Parathyroid adenoma (tissue), 2 donors: ENCODE measurements around the gene GPC6.

Experiments used
- H2AFZ ChIP-seq: fragments of 300-600 bp; sonication (generic); one replicate; pipeline ENCODE4 v1.7.0; 2017; ENCODE audit warnings: antibody characterized with exemption, mild to moderate bottlenecking
- H3K27ac ChIP-seq: fragments of 300-600 bp; sonication (generic); one replicate; pipeline ENCODE4 v1.7.0; 2017
- H3K27me3 ChIP-seq: fragments of 300-600 bp; sonication (generic); one replicate; pipeline ENCODE4 v1.7.0; 2017; ENCODE audit warnings: low read length; ENCODE audit not compliant: control insufficient read depth, insufficient read depth
- H3K36me3 ChIP-seq: fragments of 300-600 bp; sonication (generic); one replicate; pipeline ENCODE4 v1.7.0; 2017; ENCODE audit warnings: low read length; ENCODE audit not compliant: control insufficient read depth, insufficient read depth
- H3K4me1 ChIP-seq: fragments of 300-600 bp; sonication (generic); one replicate; pipeline ENCODE4 v1.7.0; 2017; ENCODE audit warnings: control low read depth
- H3K4me2 ChIP-seq: fragments of 300-600 bp; sonication (generic); one replicate; pipeline ENCODE4 v1.7.0; 2017; ENCODE audit warnings: low read length
- H3K4me3 ChIP-seq: fragments of 300-600 bp; sonication (generic); one replicate; pipeline ENCODE4 v1.7.0; 2017; ENCODE audit warnings: low read depth, low read length
- H3K79me2 ChIP-seq: fragments of 300-600 bp; sonication (generic); one replicate; pipeline ENCODE4 v1.7.0; 2017; ENCODE audit warnings: control low read depth
- H3K9ac ChIP-seq: fragments of 300-600 bp; sonication (generic); one replicate; pipeline ENCODE4 v1.7.0; 2017; ENCODE audit warnings: mild to moderate bottlenecking
- H3K9me3 ChIP-seq: fragments of 300-600 bp; sonication (generic); one replicate; pipeline ENCODE4 v1.7.0; 2017; ENCODE audit warnings: low read length; ENCODE audit not compliant: control insufficient read depth
- CTCF ChIP-seq: fragments of 300-600 bp; sonication (generic); IDR thresholded peaks from one replicate; pipeline ENCODE4 v1.7.0; 2017; ENCODE audit warnings: antibody characterized with exemption, mild to moderate bottlenecking
- donor health status: primary hyperparathyroidism.

GPC6 gene

GRCh38 chr13:93577105-93577504, 350.5 kb downstream of the GPC6 start:
- H3K79me2 ChIP-seq, result no peaks in the 10 kb centered on the region
- H3K9ac ChIP-seq, result no peak overlapping the region
- no peaks in the 10 kb centered on the region for H3K9me3 ChIP-seq
- TF ChIP-seq CTCF, result no peak
- H3K4me2 ChIP-seq, result no peak overlapping the region
- H3K36me3 ChIP-seq, result no peaks in the 10 kb centered on the region
- H3K27ac ChIP-seq, result no peak overlapping the region
- no peak overlapping the region for H3K4me3 ChIP-seq
- H2AFZ ChIP-seq, result no peak overlapping the region
- H3K4me1 ChIP-seq, result no peaks in the 10 kb centered on the region
- no peaks in the 10 kb centered on the region for H3K27me3 ChIP-seq

- no peaks in the 10 kb centered on the region for H3K4me1 ChIP-seq
- no peaks in the 10 kb centered on the region for H3K36me3 ChIP-seq
- no peak overlapping the region for H3K9ac ChIP-seq
- no peaks in the 10 kb centered on the region for H3K27me3 ChIP-seq
- H3K79me2 ChIP-seq, result no peaks in the 10 kb centered on the region
- no peak overlapping the region for H3K4me3 ChIP-seq
- no peak overlapping the region for H3K27ac ChIP-seq
- H3K9me3 ChIP-seq, result no peaks in the 10 kb centered on the region
- no peak for TF ChIP-seq CTCF
- no peak overlapping the region for H2AFZ ChIP-seq
- H3K4me2 ChIP-seq, result no peak overlapping the region
Measured at GRCh38 chr13:93589788-93590187, 363.2 kb downstream of the GPC6 start.

- H3K27ac ChIP-seq, result no peak overlapping the region
Measured at GRCh38 chr13:93603043-93603442, 376.4 kb downstream of the GPC6 start.

GRCh38 chr13:93614776-93615175, 388.2 kb downstream of the GPC6 start:
- Histone ChIP-seq H3K27me3 (no peaks in the 10 kb centered on the region), H3K27ac (no peak overlapping the region), H3K36me3 (no peaks in the 10 kb centered on the region), H3K9me3 (no peaks in the 10 kb centered on the region), H3K79me2 (no peaks in the 10 kb centered on the region), H3K4me2 (no peak overlapping the region), H2AFZ (no peak overlapping the region), H3K4me1 (no peaks in the 10 kb centered on the region), H3K9ac (no peak overlapping the region), H3K4me3 (no peak overlapping the region)
- no peak for TF ChIP-seq CTCF

More at GRCh38 chr13:93603043-93603442, 376.4 kb downstream of the GPC6 start:
- Histone ChIP-seq H3K9me3 (no peaks in the 10 kb centered on the region), H3K4me3 (no peak overlapping the region), H3K4me2 (no peak overlapping the region), H2AFZ (no peak overlapping the region), H3K9ac (no peak overlapping the region), H3K79me2 (no peaks in the 10 kb centered on the region), H3K4me1 (no peaks in the 10 kb centered on the region), H3K27me3 (no peaks in the 10 kb centered on the region), H3K36me3 (no peaks in the 10 kb centered on the region)
- TF ChIP-seq CTCF, result no peak

GRCh38 chr13:93620181-93620765, 393.7 kb downstream of the GPC6 start:
- H3K4me3 ChIP-seq, result no peak overlapping the region
- H3K9me3 ChIP-seq, result no peaks in the 10 kb centered on the region
- H2AFZ ChIP-seq, result no peak overlapping the region
- no peak overlapping the region for H3K27ac ChIP-seq
- H3K27me3 ChIP-seq, result no peaks in the 10 kb centered on the region
- H3K9ac ChIP-seq, result no peak overlapping the region
- no peak overlapping the region for H3K4me2 ChIP-seq
- H3K4me1 ChIP-seq, result no peaks in the 10 kb centered on the region
- no peaks in the 10 kb centered on the region for H3K79me2 ChIP-seq
- TF ChIP-seq CTCF, result no peak
- no peaks in the 10 kb centered on the region for H3K36me3 ChIP-seq
